Dermis lymphatic vessel endothelial cell (primary cell): Measurements from ENCODE around the gene PLEKHG4. TPM values are rescaled to one million over a fixed set of nuclear protein-coding genes. Genes with fewer than 3 reads are reported as not detected.

Experiments used
- total RNA-seq: library from RNA; depleted of rRNA; stranded (reverse); fragments of >200 nt; gene quantifications from 2 replicates; pipeline ENCODE4 v1.2.1, GENCODE V29; 2014

Gene PLEKHG4
- 7.5 and 9.8 TPM in 2 replicates for total RNA-seq

GRCh38 chr16:67279296-67280089 lies at the start of gene PLEKHG4:
TSS of gene PLEKHG4 (plus strand) at chr16:67279532. CDS start at chr16:67280045, 513 bp downstream.

GRCh38 chr16:67247192-67248072 lies 31.9 kb upstream of the PLEKHG4 start, which contains the start of gene FHOD1:
TSS of gene FHOD1 (minus strand) at chr16:67247481. CDS start at chr16:67247410, 71 bp downstream.

GRCh38 chr16:67248401-67249177 lies 30.7 kb upstream of the PLEKHG4 start, which contains the start of gene SLC9A5:
TSS of gene SLC9A5 (plus strand) at chr16:67248979. CDS start at chr16:67249015, 36 bp downstream.

GRCh38 chr16:67326472-67327309 lies 47.4 kb downstream of the PLEKHG4 start, which contains the start of the genes KCTD19 and LRRC36:
TSS of gene KCTD19 (minus strand) at chr16:67326741. CDS start at chr16:67326707, 34 bp downstream.
TSS of gene LRRC36 (plus strand) at chr16:67326815. CDS start at chr16:67326863, 48 bp downstream.

Other genes starting within 250 kb of the PLEKHG4 start
- gene PHAF1, start 169.6 kb upstream of the PLEKHG4 start, total RNA-seq, result 10.0 and 11.8 TPM in 2 replicates
- 4.0 and 8.0 TPM in 2 replicates for gene B3GNT9, start 128.5 kb upstream of the PLEKHG4 start, total RNA-seq
- gene TRADD, start 119.6 kb upstream of the PLEKHG4 start, total RNA-seq, result 14.0 and 20.4 TPM in 2 replicates
- gene FBXL8, start 119.6 kb upstream of the PLEKHG4 start, total RNA-seq, result 5.6 and 6.1 TPM in 2 replicates
- 0.54 and 1.1 TPM in 2 replicates for gene HSF4, start 114.8 kb upstream of the PLEKHG4 start, total RNA-seq
- gene NOL3, start 109.0 kb upstream of the PLEKHG4 start, total RNA-seq, result 4.0 and 4.9 TPM in 2 replicates
- 4.6 and 8.7 TPM in 2 replicates for gene MATCAP1, start 95.6 kb upstream of the PLEKHG4 start, total RNA-seq
- gene EXOC3L1, start 89.4 kb upstream of the PLEKHG4 start, total RNA-seq, result 47.2 and 80.1 TPM in 2 replicates
- gene E2F4, start 87.4 kb upstream of the PLEKHG4 start, total RNA-seq, result 46.4 and 62.6 TPM in 2 replicates
- gene ELMO3, start 80.4 kb upstream of the PLEKHG4 start, total RNA-seq, result 0.65 and 0.86 TPM in 2 replicates
- gene TMEM208, start 52.4 kb upstream of the PLEKHG4 start, total RNA-seq, result 25.7 and 27.7 TPM in 2 replicates
- 11.9 and 14.4 TPM in 2 replicates for gene FHOD1, start 32.1 kb upstream of the PLEKHG4 start, total RNA-seq
- gene SLC9A5, start 30.6 kb upstream of the PLEKHG4 start, total RNA-seq, result 0.33 and 0.34 TPM in 2 replicates
- not detected in 2 replicates for gene KCTD19, start 47.2 kb downstream of the PLEKHG4 start, total RNA-seq
- gene LRRC36, start 47.3 kb downstream of the PLEKHG4 start, total RNA-seq, result 0.11 TPM in 1 of 2 replicates, not detected in the other
- gene TPPP3, start 114.0 kb downstream of the PLEKHG4 start, total RNA-seq, result 0.09 and 0.11 TPM in 2 replicates
- 4.2 and 6.0 TPM in 2 replicates for gene ZDHHC1, start 136.9 kb downstream of the PLEKHG4 start, total RNA-seq
- gene HSD11B2, start 151.6 kb downstream of the PLEKHG4 start, total RNA-seq, result 0.09 TPM in 1 of 2 replicates, not detected in the other
- gene ATP6V0D1, start 201.6 kb downstream of the PLEKHG4 start, total RNA-seq, result 84.4 and 95.4 TPM in 2 replicates
- not detected in 2 replicates for gene AGRP, start 204.0 kb downstream of the PLEKHG4 start, total RNA-seq
- 34.5 and 37.4 TPM in 2 replicates for gene RIPOR1, start 249.3 kb downstream of the PLEKHG4 start, total RNA-seq